Fibroblast of lung (primary cell): Measurements from ENCODE around the gene UBE2U.

Experiments
- CTCF ChIP-seq, 2 donors: IDR thresholded peaks in 1 of 2; conservative IDR thresholded peaks in 1 of 2; 1 replicate in 1 of 2; 2 replicates in 1 of 2; pipeline ENCODE4 v1.5.1; 2011 to 2012; ENCODE audit warnings: low read length in 2 of 2, control low read depth in 1 of 2, inconsistent platforms in 1 of 2, low read depth in 1 of 2, mild to moderate bottlenecking in 1 of 2
- EZH2 ChIP-seq: IDR thresholded peaks from 2 replicates; pipeline ENCODE4 v1.5.1; 2012; ENCODE audit warnings: low read length, control low read depth, mild to moderate bottlenecking; ENCODE audit errors: missing control alignments

GRCh38 chr1:64192290-64192689 lies 11.1 kb upstream of the UBE2U start:
- TF ChIP-seq CTCF (conservative IDR thresholded peaks at IDR 0.05 in 1 of 2, IDR thresholded peaks at IDR 0.05 in 1 of 2; ENCODE audit: low read depth in 1 of 2, low read length in 2 of 2) (no peak), EZH2 (no peak)
